Retinal pigment epithelial cell (primary cell): ENCODE measurements around the gene TMBIM4.

ENCODE experiments used
- DNase-seq: peaks from one replicate; pipeline ENCODE4 v3.0.0-alpha.2; 2010; ENCODE audit warnings: low read depth
- H3K4me3 ChIP-seq: 2 replicates; pipeline ENCODE4 v1.5.1; 2011; ENCODE audit warnings: mild to moderate bottlenecking, low read length, control low read depth, moderate library complexity
- CTCF ChIP-seq: conservative IDR thresholded peaks from 2 replicates; pipeline ENCODE4 v1.5.1; 2011; ENCODE audit warnings: low read depth, low read length, control low read depth, inconsistent platforms

Gene TMBIM4

GRCh38 chr12:66139328-66139727 is 30.5 kb downstream of the TMBIM4 start:
- no peak for TF ChIP-seq CTCF
- no peak for DNase-seq
- H3K4me3 ChIP-seq = no peak overlapping the region

- DNase-seq = no peak
- no peak for TF ChIP-seq CTCF
- no peak overlapping the region for H3K4me3 ChIP-seq
These were observed 31.9 kb downstream of the TMBIM4 start for GRCh38 chr12:66137937-66138336.

- DNase-seq = no peak
- H3K4me3 ChIP-seq = no peak overlapping the region
- TF ChIP-seq CTCF = no peak
These were observed 37.4 kb downstream of the TMBIM4 start for GRCh38 chr12:66132408-66132807.

GRCh38 chr12:66131067-66131688 is 38.6 kb downstream of the TMBIM4 start:
- H3K4me3 ChIP-seq = peak overlapping the region; percentile 75
- no peak for DNase-seq
- no peak for TF ChIP-seq CTCF

GRCh38 chr12:66130267-66131066 is 39.3 kb downstream of the TMBIM4 start, which contains the start of gene LLPH:
Gene LLPH, minus strand, starts transcription at chr12:66130750. Its CDS starts 1,644 bp downstream, at chr12:66129106.
- no peak for TF ChIP-seq CTCF
- peak; percentile 52 for DNase-seq
- H3K4me3 ChIP-seq = peak within 1 kb of the TSS; percentile 75

GRCh38 chr12:66129934-66130266 is 39.9 kb downstream of the TMBIM4 start:
- no peak for DNase-seq
- no peak for TF ChIP-seq CTCF
- peak overlapping the region; percentile 75 for H3K4me3 ChIP-seq

- no peak overlapping the region for H3K4me3 ChIP-seq
- no peak for DNase-seq
- TF ChIP-seq CTCF = no peak
These were observed 42.1 kb downstream of the TMBIM4 start for GRCh38 chr12:66127650-66128049.
